Mammary epithelial cell (primary cell): Measurements from ENCODE around the gene TRIO.

ENCODE experiments used
- EZH2 ChIP-seq: IDR thresholded peaks from 2 replicates; pipeline ENCODE4 v1.6.1; 2012; ENCODE audit warnings: low read length, inconsistent platforms, borderline replicate concordance
- TF ChIP-seq, protein P1 (sequence below), 2 donors: IDR thresholded peaks in 1 of 2; conservative IDR thresholded peaks in 1 of 2; 2 replicates each; pipeline ENCODE4 v1.5.1; 2011 to 2012; ENCODE audit warnings: inconsistent platforms in 2 of 2, low read length in 2 of 2, mild to moderate bottlenecking in 2 of 2, control low read depth in 1 of 2, low read depth in 1 of 2; ENCODE audit not compliant: insufficient read depth in 1 of 2; ENCODE audit errors: extremely low read depth in 1 of 2

DNA sequence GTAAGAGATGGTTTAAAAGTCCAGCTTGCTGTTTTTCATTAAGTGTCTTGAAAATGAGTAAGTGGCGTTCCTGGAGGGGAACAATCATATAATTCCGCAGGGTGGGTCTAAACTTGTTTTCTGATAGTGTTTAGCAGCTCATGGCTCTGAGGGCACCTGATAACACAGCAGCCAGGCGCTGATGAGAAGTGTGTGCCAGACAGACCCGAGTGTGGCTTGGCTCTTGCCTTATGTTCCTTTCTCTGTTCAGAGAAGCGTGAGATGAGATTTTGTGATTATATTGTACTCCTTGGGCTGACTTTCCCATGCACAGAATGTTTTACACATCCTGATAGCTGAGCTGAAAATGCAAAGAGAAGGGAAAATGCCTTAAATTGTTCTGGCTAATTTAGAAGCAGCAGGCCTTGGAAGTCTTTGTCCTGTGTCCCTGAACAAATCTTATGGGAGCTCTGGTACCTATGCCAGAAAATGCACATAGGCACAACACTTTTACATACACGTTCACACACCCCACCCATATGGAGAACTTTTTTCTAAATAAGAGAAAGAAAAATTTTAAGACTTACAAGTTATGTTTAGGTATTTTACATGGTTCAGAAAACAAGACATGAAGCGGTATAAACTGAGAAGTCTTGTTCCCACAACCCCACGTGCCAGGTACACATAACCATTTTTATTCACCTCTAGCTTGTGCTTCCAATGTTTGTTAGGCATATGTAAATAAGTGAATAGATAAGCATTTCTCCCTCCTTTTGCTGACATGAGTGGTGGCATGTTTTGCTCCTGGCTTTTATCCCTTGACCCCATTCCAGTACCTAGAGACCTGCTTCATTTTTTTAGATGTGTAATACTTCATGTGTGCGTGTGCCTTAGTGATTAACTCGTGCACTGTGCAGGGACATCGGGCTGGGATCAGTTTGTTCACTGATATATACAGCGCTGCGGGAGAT, 286.2 kb downstream of the TRIO start:
- TF ChIP-seq, protein P1, sequence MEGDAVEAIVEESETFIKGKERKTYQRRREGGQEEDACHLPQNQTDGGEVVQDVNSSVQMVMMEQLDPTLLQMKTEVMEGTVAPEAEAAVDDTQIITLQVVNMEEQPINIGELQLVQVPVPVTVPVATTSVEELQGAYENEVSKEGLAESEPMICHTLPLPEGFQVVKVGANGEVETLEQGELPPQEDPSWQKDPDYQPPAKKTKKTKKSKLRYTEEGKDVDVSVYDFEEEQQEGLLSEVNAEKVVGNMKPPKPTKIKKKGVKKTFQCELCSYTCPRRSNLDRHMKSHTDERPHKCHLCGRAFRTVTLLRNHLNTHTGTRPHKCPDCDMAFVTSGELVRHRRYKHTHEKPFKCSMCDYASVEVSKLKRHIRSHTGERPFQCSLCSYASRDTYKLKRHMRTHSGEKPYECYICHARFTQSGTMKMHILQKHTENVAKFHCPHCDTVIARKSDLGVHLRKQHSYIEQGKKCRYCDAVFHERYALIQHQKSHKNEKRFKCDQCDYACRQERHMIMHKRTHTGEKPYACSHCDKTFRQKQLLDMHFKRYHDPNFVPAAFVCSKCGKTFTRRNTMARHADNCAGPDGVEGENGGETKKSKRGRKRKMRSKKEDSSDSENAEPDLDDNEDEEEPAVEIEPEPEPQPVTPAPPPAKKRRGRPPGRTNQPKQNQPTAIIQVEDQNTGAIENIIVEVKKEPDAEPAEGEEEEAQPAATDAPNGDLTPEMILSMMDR (conservative IDR thresholded peaks at IDR 0.05 in 1 of 2, IDR thresholded peaks at IDR 0.05 in 1 of 2; ENCODE audit: extremely low read depth in 1 of 2, insufficient read depth in 1 of 2, low read depth in 1 of 2, low read length in 2 of 2), result no peak
- no peak for TF ChIP-seq EZH2
